Calu3 (cell line): ENCODE data around the gene PAQR5. TPM values are rescaled to one million over a fixed set of nuclear protein-coding genes. Genes with fewer than 3 reads are reported as not detected.
"Not testable (repeated sequence)": the region's sequence is repeated elsewhere in the genome, so short reads cannot be mapped to it uniquely, and the experiment has no call there.

Source experiments
- BruUV-seq: library from RNA; stranded (reverse); fragments of 400-500 nt; replicated peaks from 2 replicates; lab custom pipeline; 2021; lab: Mats Ljungman, UMichigan
- CTCF ChIA-PET: fragments of 300-600 bp; sonication (Branson Sonifier 250); formaldehyde crosslinking; loops from one replicate; lab custom pipeline; 2022; ENCODE audit warnings: antibody characterized with exemption; lab: Charles Lee
- DNase-seq: peaks from one replicate; pipeline ENCODE4 v3.0.0; 2022
- H3K27ac Mint-ChIP-seq: one replicate; pipeline ENCODE4 v1.8.0; 2022; ENCODE audit warnings: mixed read lengths; ENCODE audit not compliant: unreplicated experiment
- H3K27me3 Mint-ChIP-seq: one replicate; pipeline ENCODE4 v1.8.0; 2022; ENCODE audit warnings: mixed read lengths; ENCODE audit not compliant: unreplicated experiment
- H3K36me3 Mint-ChIP-seq: one replicate; pipeline ENCODE4 v1.8.0; 2022; ENCODE audit warnings: mild to moderate bottlenecking, moderate library complexity, mixed read lengths; ENCODE audit not compliant: insufficient read depth, unreplicated experiment
- H3K4me1 Mint-ChIP-seq: one replicate; pipeline ENCODE4 v1.8.0; 2022; ENCODE audit warnings: mild to moderate bottlenecking, low read depth, mixed read lengths; ENCODE audit not compliant: unreplicated experiment
- H3K4me3 Mint-ChIP-seq: one replicate; pipeline ENCODE4 v1.8.0; 2022; ENCODE audit warnings: mild to moderate bottlenecking, low read depth, moderate library complexity, mixed read lengths; ENCODE audit not compliant: unreplicated experiment
- H3K9me3 Mint-ChIP-seq: one replicate; pipeline ENCODE4 v1.8.0; 2022; ENCODE audit warnings: low read depth, mixed read lengths; ENCODE audit not compliant: unreplicated experiment
- intact Hi-C: fragments of 100-400 bp; cut with micrococcal nuclease; formaldehyde crosslinking; loops from one replicate; pipeline ENCODE4 v1.10.0; 2022; ENCODE audit not compliant: unreplicated experiment
- total RNA-seq: library from RNA; stranded (reverse); gene quantifications from 2 replicates; pipeline ENCODE4 v1.2.3, GENCODE V29; 2022
- TF ChIP-seq, protein P1 (sequence below): fragments of 200-600 bp; IDR thresholded peaks from one replicate; pipeline ENCODE4 v1.8.0; 2022; ENCODE audit warnings: antibody characterized with exemption; ENCODE audit not compliant: unreplicated experiment

PAQR5 gene
- total RNA-seq, 1 experiment from 2014 or later = 1.8 TPM

DNA sequence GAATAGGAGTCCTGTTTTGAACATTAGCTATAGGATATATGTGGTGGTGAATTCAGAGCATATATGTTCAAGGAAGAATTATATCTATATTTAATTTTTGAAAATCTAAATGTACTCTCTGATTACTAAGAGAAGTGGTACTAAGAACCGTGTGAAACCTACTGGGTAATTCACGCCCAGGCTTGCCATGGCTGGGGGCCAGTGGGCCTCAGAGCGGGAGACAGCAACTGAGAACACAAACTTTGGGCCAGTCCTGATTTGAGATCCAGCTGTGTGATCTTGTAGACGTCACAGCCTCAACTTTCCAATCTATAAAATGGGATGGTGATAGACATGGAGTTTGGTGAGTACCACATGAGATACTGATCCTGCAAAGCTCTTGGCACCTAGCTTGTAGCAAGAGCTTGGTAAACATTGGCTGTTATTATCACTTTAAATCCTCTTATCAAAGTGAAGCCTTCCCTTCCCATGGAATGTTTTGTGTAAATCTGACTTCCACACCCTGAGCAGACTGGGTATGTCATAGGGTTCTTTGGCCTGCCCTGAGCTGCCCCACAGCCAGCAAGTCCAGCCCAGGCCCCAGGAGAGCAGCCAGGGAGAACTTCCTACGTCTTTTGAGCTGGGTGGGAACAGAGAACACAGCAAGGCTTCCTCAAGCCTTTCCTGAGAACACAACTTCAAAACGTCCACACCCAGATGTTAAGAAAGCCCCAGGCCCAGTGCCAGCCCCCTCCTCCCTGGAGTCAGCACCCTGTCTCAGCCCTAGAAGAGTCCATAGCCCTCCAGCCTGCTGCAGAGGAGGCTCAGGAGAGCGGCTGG lies 8.2 kb upstream of the PAQR5 start:
- H3K27ac Mint-ChIP-seq = no peak overlapping the region
- no peak for DNase-seq
- no TSS peak for BruUV-seq
- H3K36me3 Mint-ChIP-seq = no peaks in the 10 kb centered on the region
- TF ChIP-seq, protein P1, sequence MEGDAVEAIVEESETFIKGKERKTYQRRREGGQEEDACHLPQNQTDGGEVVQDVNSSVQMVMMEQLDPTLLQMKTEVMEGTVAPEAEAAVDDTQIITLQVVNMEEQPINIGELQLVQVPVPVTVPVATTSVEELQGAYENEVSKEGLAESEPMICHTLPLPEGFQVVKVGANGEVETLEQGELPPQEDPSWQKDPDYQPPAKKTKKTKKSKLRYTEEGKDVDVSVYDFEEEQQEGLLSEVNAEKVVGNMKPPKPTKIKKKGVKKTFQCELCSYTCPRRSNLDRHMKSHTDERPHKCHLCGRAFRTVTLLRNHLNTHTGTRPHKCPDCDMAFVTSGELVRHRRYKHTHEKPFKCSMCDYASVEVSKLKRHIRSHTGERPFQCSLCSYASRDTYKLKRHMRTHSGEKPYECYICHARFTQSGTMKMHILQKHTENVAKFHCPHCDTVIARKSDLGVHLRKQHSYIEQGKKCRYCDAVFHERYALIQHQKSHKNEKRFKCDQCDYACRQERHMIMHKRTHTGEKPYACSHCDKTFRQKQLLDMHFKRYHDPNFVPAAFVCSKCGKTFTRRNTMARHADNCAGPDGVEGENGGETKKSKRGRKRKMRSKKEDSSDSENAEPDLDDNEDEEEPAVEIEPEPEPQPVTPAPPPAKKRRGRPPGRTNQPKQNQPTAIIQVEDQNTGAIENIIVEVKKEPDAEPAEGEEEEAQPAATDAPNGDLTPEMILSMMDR = no peak
- intact Hi-C loops = no loop called here
- peaks cover 57% of the 10 kb centered on the region for H3K27me3 Mint-ChIP-seq
- H3K4me1 Mint-ChIP-seq = no peaks in the 10 kb centered on the region
- CTCF ChIA-PET = interaction anchor here (1.1 kb wide), 1 partner anchor 43 kb away, joined by 3 read pairs; no protein-coding TSS in a partner anchor
- H3K4me3 Mint-ChIP-seq = no peak overlapping the region
- H3K9me3 Mint-ChIP-seq = no peaks in the 10 kb centered on the region

DNA sequence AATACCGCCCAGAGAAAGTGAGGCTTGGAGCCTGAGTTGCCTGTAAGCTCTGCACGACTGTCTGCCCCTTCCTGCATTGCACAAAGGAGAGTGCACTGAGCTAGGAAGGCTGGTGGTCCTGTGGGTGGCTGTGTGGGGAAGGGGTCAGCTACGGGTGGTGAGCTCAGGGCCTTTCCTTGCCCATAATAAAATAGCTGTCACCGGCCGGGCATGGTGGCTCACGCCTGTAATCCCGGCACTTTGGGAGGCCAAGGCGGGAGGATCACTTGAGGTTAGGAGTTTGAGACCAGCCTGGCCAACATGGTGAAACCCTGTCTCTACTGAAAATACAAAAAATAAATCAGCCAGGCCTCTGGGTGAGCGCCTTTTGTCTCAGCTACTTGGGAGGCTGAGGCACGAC lies 7.1 kb upstream of the PAQR5 start:
- H3K27ac Mint-ChIP-seq, intact Hi-C loops, H3K36me3 Mint-ChIP-seq, H3K4me3 Mint-ChIP-seq, BruUV-seq, H3K4me1 Mint-ChIP-seq, H3K9me3 Mint-ChIP-seq, DNase-seq: not testable (repeated sequence)
- peaks cover 68% of the 10 kb centered on the region for H3K27me3 Mint-ChIP-seq
- CTCF ChIA-PET = interaction anchor here (0.6 kb wide), 1 partner anchor 716 kb away, joined by 3 read pairs; no protein-coding TSS in a partner anchor

DNA sequence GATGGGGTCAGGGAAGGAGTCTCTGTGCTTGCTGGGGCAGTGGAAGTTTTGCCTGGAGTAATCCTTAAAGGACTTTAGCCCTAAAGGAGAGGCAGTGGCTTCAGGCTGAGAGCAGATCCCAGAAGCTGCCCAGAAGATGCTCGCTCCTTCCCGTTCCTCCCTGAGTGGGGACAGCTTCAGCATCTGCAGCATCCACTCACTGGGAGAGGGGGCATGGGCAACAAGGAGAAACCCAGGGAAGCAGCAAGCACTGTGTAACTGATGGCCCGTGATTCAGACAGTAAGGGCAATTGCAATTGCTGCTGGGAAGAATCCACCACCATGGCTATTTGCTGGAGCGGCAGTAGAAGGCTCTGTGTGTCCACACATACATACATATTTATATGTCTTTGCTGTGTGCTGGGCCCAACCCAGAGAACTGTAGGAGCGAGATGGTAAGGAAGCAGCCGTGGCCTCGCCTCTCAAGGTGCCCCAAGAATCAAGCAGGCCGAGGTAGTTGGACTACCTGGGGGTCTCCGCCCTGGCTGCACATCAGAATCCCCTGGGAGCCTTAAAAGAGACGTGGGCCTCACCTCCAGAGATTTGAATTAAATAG lies 5.8 kb upstream of the PAQR5 start:
- intact Hi-C loops = no loop called here
- no peaks in the 10 kb centered on the region for H3K4me1 Mint-ChIP-seq
- no peak for DNase-seq
- no peaks in the 10 kb centered on the region for H3K9me3 Mint-ChIP-seq
- H3K36me3 Mint-ChIP-seq = no peaks in the 10 kb centered on the region
- H3K4me3 Mint-ChIP-seq = no peak overlapping the region
- no peak overlapping the region for H3K27ac Mint-ChIP-seq
- H3K27me3 Mint-ChIP-seq = peaks cover 77% of the 10 kb centered on the region
- TF ChIP-seq, protein P1 = no peak
- no TSS peak for BruUV-seq
- CTCF ChIA-PET = no interaction called here

DNA sequence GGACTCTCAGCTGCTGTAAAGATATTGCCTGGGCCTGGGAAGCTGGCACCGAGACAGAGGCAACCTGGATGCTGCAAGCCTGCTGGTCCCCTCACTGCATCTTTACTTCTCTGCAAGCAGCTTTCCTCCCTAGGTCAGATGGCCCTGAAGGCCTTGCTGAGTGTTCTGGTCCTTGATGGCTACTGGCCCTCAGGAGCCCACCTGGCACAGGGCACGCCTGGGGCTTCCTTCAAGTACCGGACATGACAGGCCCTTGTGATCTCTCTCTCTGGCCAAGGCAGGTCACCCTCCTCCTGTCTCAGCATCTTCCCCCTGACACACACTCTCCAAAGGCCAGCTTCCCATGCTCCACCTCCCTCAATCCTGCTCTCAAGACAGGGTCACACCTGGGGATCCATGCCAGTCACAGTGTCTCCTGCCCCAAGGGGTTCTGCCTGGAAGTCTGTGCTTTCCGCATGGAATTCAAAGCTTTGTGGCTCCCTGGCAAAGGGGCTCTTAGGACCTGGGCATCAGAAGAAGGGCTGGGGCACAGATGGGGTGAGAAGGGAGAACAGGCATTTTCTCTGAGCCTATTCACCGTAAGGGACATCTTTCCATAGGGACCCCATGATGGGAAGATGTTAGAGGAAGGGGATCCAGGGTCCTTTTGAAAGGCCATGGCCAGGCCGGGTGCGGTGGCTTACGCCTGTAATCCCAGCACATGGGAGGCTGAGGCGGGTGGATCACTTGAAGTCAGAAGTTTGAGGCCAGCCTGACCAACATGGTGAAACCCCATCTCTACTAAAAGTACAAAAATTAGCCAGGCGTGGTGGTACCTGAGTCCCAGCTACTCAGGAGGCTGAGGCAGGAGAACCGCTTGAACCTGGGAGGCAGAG lies 4.7 kb upstream of the PAQR5 start:
- Mint-ChIP-seq H3K9me3 (no peaks in the 10 kb centered on the region), H3K36me3 (peaks cover 5% of the 10 kb centered on the region), H3K27me3 (peaks cover 68% of the 10 kb centered on the region), H3K4me1 (no peaks in the 10 kb centered on the region), H3K27ac (no peak overlapping the region), H3K4me3 (no peak overlapping the region)
- CTCF ChIA-PET = no interaction called here
- intact Hi-C loops = no loop called here
- DNase-seq = no peak
- TF ChIP-seq, protein P1 = no peak
- BruUV-seq = no TSS peak
